ENCODE measurements around the gene TTC39B. TPM values are rescaled to one million over a fixed set of nuclear protein-coding genes. Genes with fewer than 3 reads are reported as not detected.

The TTC39B gene
- total and polyA plus RNA-seq, 4 experiments from 2014 or later: 10.5 to 30.2 (median 19.9) TPM

GRCh38 chr9:15248081-15248480 is 58.9 kb downstream of the TTC39B start:
- no peak overlapping the region for H3K27ac Mint-ChIP-seq
- no peaks in the 10 kb centered on the region for H3K36me3 ChIP-seq (ENCODE audit: insufficient read depth, low read length)

DNA sequence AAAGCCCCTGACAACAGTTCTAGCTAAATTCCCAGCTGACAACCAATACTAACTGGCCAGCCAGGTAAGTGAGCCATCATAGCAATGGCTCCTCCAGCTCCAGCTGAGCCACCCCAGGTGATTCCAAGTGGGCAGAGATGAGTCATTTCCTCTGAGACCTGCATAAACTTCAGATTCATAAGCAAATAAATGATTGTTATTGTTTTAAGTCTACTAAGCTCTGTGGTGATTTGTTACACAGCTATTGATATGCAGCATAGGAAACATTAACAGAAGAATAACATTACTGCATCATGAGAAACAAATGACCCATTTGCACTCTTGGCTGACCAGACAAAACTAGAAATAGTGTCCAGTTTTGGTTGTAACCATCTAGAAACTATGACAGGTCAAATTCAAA is 60.3 kb downstream of the TTC39B start:
- no peak overlapping the region for H3K27ac Mint-ChIP-seq
- H3K9me3 Mint-ChIP-seq: no peaks in the 10 kb centered on the region
- no peak overlapping the region for H3K27ac ChIP-seq (ENCODE audit: low read depth, low read length)
- no peaks in the 10 kb centered on the region for H3K9me3 ChIP-seq (ENCODE audit: control insufficient read depth in 1 of 2, low read length in 2 of 2)
- H3K4me3 ChIP-seq (ENCODE audit: low read length in 2 of 2): no peak overlapping the region
- H3K4me1 ChIP-seq (ENCODE audit: insufficient read depth, low read length): no peaks in the 10 kb centered on the region
- intact Hi-C loops (cut with micrococcal nuclease): no loop called here
- peaks cover 28 to 59% (median 36%) of the 10 kb centered on the region in 4 donors for H3K4me1 Mint-ChIP-seq
- CTCF ChIA-PET (ENCODE audit: partially characterized antibody): interaction anchor here (0.6 to 1.5 kb wide), 3 partner anchors 12 to 929 kb away, joined by 3 to 9 read pairs (median 3); no protein-coding TSS in a partner anchor
- no peaks in the 10 kb centered on the region for H3K27me3 ChIP-seq (ENCODE audit: insufficient read depth, low read length)
- peaks cover 16 to 34% of the 10 kb centered on the region in 2 donors for H3K36me3 Mint-ChIP-seq
- no peak for DNase-seq
- POLR2A ChIA-PET (ENCODE audit: partially characterized antibody): no interaction called here
- H3K36me3 ChIP-seq (ENCODE audit: insufficient read depth, low read length): no peaks in the 10 kb centered on the region
- H3K4me3 Mint-ChIP-seq: no peak overlapping the region
- H3K27me3 Mint-ChIP-seq: no peaks in the 10 kb centered on the region

More at GRCh38 chr9:15248081-15248480, 58.9 kb downstream of the TTC39B start:
- H3K4me3 ChIP-seq (ENCODE audit: low read length in 2 of 2): no peak overlapping the region
- intact Hi-C loops (cut with micrococcal nuclease): no loop called here
- CTCF ChIA-PET (ENCODE audit: partially characterized antibody): interaction anchor here (1.1 kb wide), 1 partner anchor 17 kb away, joined by 3 read pairs; no protein-coding TSS in a partner anchor
- H3K27me3 Mint-ChIP-seq: no peaks in the 10 kb centered on the region
- H3K36me3 Mint-ChIP-seq: peaks cover 14 to 32% of the 10 kb centered on the region in 2 donors
- no peaks in the 10 kb centered on the region for H3K4me1 ChIP-seq (ENCODE audit: insufficient read depth, low read length)
- no peaks in the 10 kb centered on the region for H3K9me3 ChIP-seq (ENCODE audit: control insufficient read depth in 1 of 2, low read length in 2 of 2)
- H3K27me3 ChIP-seq (ENCODE audit: insufficient read depth, low read length): no peaks in the 10 kb centered on the region
- no peak overlapping the region for H3K4me3 Mint-ChIP-seq
- peaks cover 25 to 56% (median 38%) of the 10 kb centered on the region in 4 donors for H3K4me1 Mint-ChIP-seq
- POLR2A ChIA-PET (ENCODE audit: partially characterized antibody): no interaction called here
- no peak for DNase-seq
- H3K27ac ChIP-seq (ENCODE audit: low read depth, low read length): no peak overlapping the region
- no peaks in the 10 kb centered on the region for H3K9me3 Mint-ChIP-seq

DNA sequence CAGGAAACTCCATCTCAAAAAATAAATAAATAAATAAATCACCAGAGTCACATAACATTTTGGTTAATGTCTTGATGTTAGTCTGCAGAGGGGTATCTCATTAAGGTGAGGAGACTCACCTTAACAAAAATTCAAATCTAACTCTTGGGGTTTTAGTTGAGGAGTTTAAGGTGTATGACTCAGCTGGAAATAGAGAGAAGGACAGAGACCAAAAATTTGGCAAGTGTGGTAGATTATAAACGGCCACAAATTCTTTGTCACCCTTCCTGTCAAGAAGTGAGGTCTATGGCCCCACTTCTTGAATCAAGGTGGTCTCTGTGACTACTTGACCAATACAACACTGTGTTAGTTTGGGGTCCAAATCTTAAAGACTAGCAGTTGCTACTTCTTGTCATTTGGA is 60.8 kb downstream of the TTC39B start:
- H3K27me3 Mint-ChIP-seq: no peaks in the 10 kb centered on the region
- Histone ChIP-seq H3K9me3 (ENCODE audit: control insufficient read depth in 1 of 2, low read length in 2 of 2) (no peaks in the 10 kb centered on the region), H3K4me3 (ENCODE audit: low read length in 2 of 2) (no peak overlapping the region), H3K27me3 (ENCODE audit: insufficient read depth, low read length) (no peaks in the 10 kb centered on the region), H3K36me3 (ENCODE audit: insufficient read depth, low read length) (no peaks in the 10 kb centered on the region), H3K27ac (ENCODE audit: low read depth, low read length) (no peak overlapping the region), H3K4me1 (ENCODE audit: insufficient read depth, low read length) (no peaks in the 10 kb centered on the region)
- intact Hi-C loops (cut with micrococcal nuclease): no loop called here
- H3K4me3 Mint-ChIP-seq: no peak overlapping the region
- POLR2A ChIA-PET (ENCODE audit: partially characterized antibody): no interaction called here
- no peak overlapping the region for H3K27ac Mint-ChIP-seq
- H3K36me3 Mint-ChIP-seq: peaks cover 16 to 34% of the 10 kb centered on the region in 2 donors
- peaks cover 28 to 57% (median 35%) of the 10 kb centered on the region in 4 donors for H3K4me1 Mint-ChIP-seq
- H3K9me3 Mint-ChIP-seq: no peaks in the 10 kb centered on the region
- CTCF ChIA-PET (ENCODE audit: partially characterized antibody): interaction anchor here (0.6 to 1.5 kb wide), 3 partner anchors 12 to 928 kb away, joined by 3 to 9 read pairs (median 3); no protein-coding TSS in a partner anchor
- no peak for DNase-seq

GRCh38 chr9:15244001-15244441 is 63.0 kb downstream of the TTC39B start:
- Mint-ChIP-seq H3K4me3 (no peak overlapping the region), H3K4me1 (peaks cover 25 to 44% (median 30%) of the 10 kb centered on the region in 4 donors), H3K27ac (no peak overlapping the region), H3K9me3 (peaks cover 0 to 15% (median 5%) of the 10 kb centered on the region in 8 donors), H3K27me3 (no peaks in the 10 kb centered on the region), H3K36me3 (peaks cover 27 to 49% of the 10 kb centered on the region in 2 donors)
- POLR2A ChIA-PET (ENCODE audit: partially characterized antibody): no interaction called here
- CTCF ChIA-PET (ENCODE audit: partially characterized antibody): no interaction called here
- no peak overlapping the region for H3K27ac ChIP-seq (ENCODE audit: low read depth, low read length)
- no peaks in the 10 kb centered on the region for H3K4me1 ChIP-seq (ENCODE audit: insufficient read depth, low read length)
- no peak overlapping the region for H3K4me3 ChIP-seq (ENCODE audit: low read length in 2 of 2)
- no peaks in the 10 kb centered on the region for H3K9me3 ChIP-seq (ENCODE audit: control insufficient read depth in 1 of 2, low read length in 2 of 2)
- no peaks in the 10 kb centered on the region for H3K27me3 ChIP-seq (ENCODE audit: insufficient read depth, low read length)
- intact Hi-C loops (cut with micrococcal nuclease): no loop called here
- H3K36me3 ChIP-seq (ENCODE audit: insufficient read depth, low read length): no peaks in the 10 kb centered on the region
- DNase-seq: no peak

DNA sequence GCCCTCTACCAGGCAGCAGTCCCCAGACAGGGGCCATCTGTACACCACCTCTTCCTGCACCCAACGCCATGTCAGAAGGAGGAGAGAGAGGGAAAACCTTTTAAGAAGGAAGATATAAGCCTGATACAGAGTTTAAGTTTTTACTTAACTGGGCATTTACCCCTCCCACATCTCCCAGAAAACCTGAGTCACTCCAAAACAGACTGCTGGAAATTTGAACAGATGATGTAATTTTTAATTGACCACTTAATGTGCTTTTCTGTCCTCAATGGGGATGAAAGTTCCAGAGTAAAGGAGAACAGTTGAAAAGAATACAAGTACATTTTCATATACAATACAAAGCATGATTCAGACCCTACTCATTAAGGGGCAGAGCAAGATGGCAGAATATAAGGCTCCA is 63.9 kb downstream of the TTC39B start:
- intact Hi-C loops (cut with micrococcal nuclease): no loop called here
- ChIA-PET POLR2A (ENCODE audit: partially characterized antibody) (no interaction called here), CTCF (ENCODE audit: partially characterized antibody) (no interaction called here)
- H3K4me1 ChIP-seq (ENCODE audit: insufficient read depth, low read length): no peaks in the 10 kb centered on the region
- Mint-ChIP-seq H3K27me3 (no peaks in the 10 kb centered on the region), H3K9me3 (peaks cover 1 to 24% (median 15%) of the 10 kb centered on the region in 8 donors), H3K4me3 (no peak overlapping the region), H3K36me3 (peaks cover 33 to 54% of the 10 kb centered on the region in 2 donors), H3K27ac (no peak overlapping the region), H3K4me1 (peaks cover 21 to 39% (median 28%) of the 10 kb centered on the region in 4 donors)
- no peak for DNase-seq
- peaks cover 0 to 4% of the 10 kb centered on the region in 2 donors for H3K9me3 ChIP-seq (ENCODE audit: control insufficient read depth in 1 of 2, low read length in 2 of 2)
- no peak overlapping the region for H3K4me3 ChIP-seq (ENCODE audit: low read length in 2 of 2)
- H3K27ac ChIP-seq (ENCODE audit: low read depth, low read length): no peak overlapping the region
- H3K36me3 ChIP-seq (ENCODE audit: insufficient read depth, low read length): no peaks in the 10 kb centered on the region
- H3K27me3 ChIP-seq (ENCODE audit: insufficient read depth, low read length): no peaks in the 10 kb centered on the region

- CTCF ChIA-PET (ENCODE audit: partially characterized antibody): interaction anchor here (0.9 kb wide), 1 partner anchor 9 kb away, joined by 3 read pairs; no protein-coding TSS in a partner anchor
- H3K9me3 ChIP-seq (ENCODE audit: control insufficient read depth in 1 of 2, low read length in 2 of 2): peaks cover 3 to 4% of the 10 kb centered on the region in 2 donors
- DNase-seq: no peak
- no peaks in the 10 kb centered on the region for H3K36me3 ChIP-seq (ENCODE audit: insufficient read depth, low read length)
- peaks cover 45 to 71% of the 10 kb centered on the region in 2 donors for H3K36me3 Mint-ChIP-seq
- peaks cover 14 to 38% (median 21%) of the 10 kb centered on the region in 4 donors for H3K4me1 Mint-ChIP-seq
- H3K27ac Mint-ChIP-seq: peak overlapping the region in 2 of 7 donors; percentile 29 to 32
- H3K4me3 ChIP-seq (ENCODE audit: low read length in 2 of 2): no peak overlapping the region
- intact Hi-C loops (cut with micrococcal nuclease): no loop called here
- H3K9me3 Mint-ChIP-seq: peaks cover 7 to 46% (median 35%) of the 10 kb centered on the region in 8 donors
- no peaks in the 10 kb centered on the region for H3K4me1 ChIP-seq (ENCODE audit: insufficient read depth, low read length)
- POLR2A ChIA-PET (ENCODE audit: partially characterized antibody): no interaction called here
- no peak overlapping the region for H3K27ac ChIP-seq (ENCODE audit: low read depth, low read length)
- no peaks in the 10 kb centered on the region for H3K27me3 ChIP-seq (ENCODE audit: insufficient read depth, low read length)
- H3K27me3 Mint-ChIP-seq: no peaks in the 10 kb centered on the region
- H3K4me3 Mint-ChIP-seq: peak overlapping the region in 1 of 8 donors; percentile 5
Observed at GRCh38 chr9:15240927-15241326, 66.1 kb downstream of the TTC39B start.

DNA sequence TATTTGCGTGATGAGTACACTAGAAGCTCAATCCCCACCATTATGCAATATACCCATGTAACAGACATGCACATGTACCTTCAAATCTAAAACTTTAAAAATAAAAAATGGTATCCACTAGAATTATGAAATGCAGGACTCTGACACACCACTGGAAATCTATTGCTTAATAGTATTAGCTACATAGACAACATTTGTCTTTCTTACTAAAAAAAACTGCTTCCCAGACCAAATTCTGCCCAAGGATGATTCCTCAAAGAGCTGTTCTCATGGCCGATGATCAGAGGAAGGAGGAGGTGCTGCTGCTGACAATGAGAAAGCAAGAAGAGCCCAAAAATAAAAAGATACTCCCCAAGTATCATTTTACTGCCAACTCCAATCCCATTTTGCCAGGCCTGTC is 67.2 kb downstream of the TTC39B start:
- Histone ChIP-seq H3K9me3 (ENCODE audit: control insufficient read depth in 1 of 2, low read length in 2 of 2) (peaks cover 3 to 8% of the 10 kb centered on the region in 2 donors), H3K36me3 (ENCODE audit: insufficient read depth, low read length) (no peaks in the 10 kb centered on the region), H3K27ac (ENCODE audit: low read depth, low read length) (no peak overlapping the region), H3K4me1 (ENCODE audit: insufficient read depth, low read length) (no peaks in the 10 kb centered on the region), H3K4me3 (ENCODE audit: low read length in 2 of 2) (no peak overlapping the region), H3K27me3 (ENCODE audit: insufficient read depth, low read length) (no peaks in the 10 kb centered on the region)
- no peak overlapping the region for H3K4me3 Mint-ChIP-seq
- H3K9me3 Mint-ChIP-seq: peaks cover 10 to 56% (median 43%) of the 10 kb centered on the region in 8 donors
- no peaks in the 10 kb centered on the region for H3K27me3 Mint-ChIP-seq
- peaks cover 50 to 69% of the 10 kb centered on the region in 2 donors for H3K36me3 Mint-ChIP-seq
- ChIA-PET CTCF (ENCODE audit: partially characterized antibody) (no interaction called here), POLR2A (ENCODE audit: partially characterized antibody) (no interaction called here)
- no peak for DNase-seq
- H3K4me1 Mint-ChIP-seq: peaks cover 9 to 35% (median 18%) of the 10 kb centered on the region in 4 donors
- intact Hi-C loops (cut with micrococcal nuclease): no loop called here
- no peak overlapping the region for H3K27ac Mint-ChIP-seq

All from CD4-positive, alpha-beta memory T cell (primary cell).